Panc1 (cell line): ENCODE measurements around the gene MANEAL. TPM values are rescaled to one million over a fixed set of nuclear protein-coding genes. Genes with fewer than 3 reads are reported as not detected.

Source experiments
- ATAC-seq: fragments of 200-7000 bp; cut with Tn5 transposase; 2 replicates; pipeline ENCODE4 v1.9.1; 2020; ENCODE audit warnings: mild to moderate bottlenecking, moderate library complexity
- BruUV-seq: library from RNA; stranded (reverse); fragments of 400-500 nt; replicated peaks from 2 replicates; lab custom pipeline; 2021; lab: Mats Ljungman, UMichigan
- CTCF ChIA-PET: fragments of 300-600 bp; sonication (Branson Sonifier 250); formaldehyde crosslinking; loops from one replicate; lab custom pipeline; 2022; ENCODE audit warnings: antibody characterized with exemption; lab: Charles Lee
- POLR2A ChIA-PET: fragments of 300-600 bp; sonication (Branson Sonifier 250); formaldehyde crosslinking; loops from one replicate; lab custom pipeline; 2022; ENCODE audit warnings: antibody characterized with exemption; lab: Charles Lee
- DNase-seq: peaks from one replicate; pipeline ENCODE4 v3.0.0-alpha.2; 2010; ENCODE audit warnings: low read depth, low spot score
- H3K27ac ChIP-seq: 2 replicates; pipeline ENCODE4 v1.5.1; 2011; ENCODE audit warnings: mild to moderate bottlenecking, low read length, inconsistent platforms
- H3K27me3 ChIP-seq: fragments of 200-500 bp; sonication (Bioruptor generic); 2 replicates; pipeline ENCODE4 v1.6.0; 2014; ENCODE audit warnings: low read length, inconsistent platforms; ENCODE audit not compliant: control insufficient read depth, insufficient read depth
- H3K36me3 ChIP-seq: fragments of 200-500 bp; sonication (Bioruptor generic); 2 replicates; pipeline ENCODE4 v1.5.1; 2014; ENCODE audit warnings: inconsistent platforms, mild to moderate bottlenecking, low read length, moderate library complexity; ENCODE audit not compliant: control insufficient read depth, insufficient read depth
- H3K4me1 ChIP-seq: 2 replicates; pipeline ENCODE4 v1.5.1; 2011; ENCODE audit warnings: inconsistent platforms, mild to moderate bottlenecking, low read length, moderate library complexity; ENCODE audit not compliant: control insufficient read depth, insufficient read depth
- H3K4me3 ChIP-seq, 2 experiments: 2 replicates each; pipeline ENCODE4 v1.5.1; 2011 to 2012; ENCODE audit warnings: low read depth in 2 of 2, low read length in 2 of 2, mild to moderate bottlenecking in 2 of 2, inconsistent platforms in 1 of 2, moderate library complexity in 1 of 2
- H3K9me3 ChIP-seq: fragments of 200-500 bp; sonication (Bioruptor generic); 2 replicates; pipeline ENCODE4 v1.5.1; 2014; ENCODE audit warnings: low read depth, mild to moderate bottlenecking, inconsistent platforms, low read length, moderate library complexity; ENCODE audit not compliant: control insufficient read depth, insufficient read depth
- CTCF ChIP-seq: fragments of 450-650 bp; IDR thresholded peaks from 2 replicates; pipeline ENCODE4 v1.5.1; 2017; ENCODE audit warnings: mild to moderate bottlenecking
- POLR2AphosphoS5 ChIP-seq: IDR thresholded peaks from 2 replicates; pipeline ENCODE4 v1.6.1; 2012; ENCODE audit warnings: mild to moderate bottlenecking, low read depth, low read length, moderate library complexity
- REST ChIP-seq, 2 experiments: IDR thresholded peaks; 2 replicates each; pipeline ENCODE4 v1.6.1; 2011 to 2012; ENCODE audit warnings: low read depth in 2 of 2, control low read depth in 1 of 2, low read length in 1 of 2, mild to moderate bottlenecking in 1 of 2, moderate library complexity in 1 of 2; ENCODE audit not compliant: insufficient read depth in 1 of 2
- SIN3A ChIP-seq: IDR thresholded peaks from 2 replicates; pipeline ENCODE4 v1.6.1; 2012; ENCODE audit warnings: low read depth, mild to moderate bottlenecking, low read length, moderate library complexity, borderline replicate concordance; ENCODE audit not compliant: insufficient read depth
- TCF7L2 ChIP-seq: IDR thresholded peaks from 2 replicates; pipeline ENCODE4 v1.6.1; 2011; ENCODE audit warnings: mild to moderate bottlenecking, low read depth, low read length, inconsistent platforms
- in situ Hi-C: cut with HindIII; loops from 2 replicates; pipeline ENCODE4 v1.10.0; 2016; ENCODE audit warnings: low sequenced_read_pairs, low pct_unique_long_range_greater_than_20kb
- intact Hi-C: fragments of 100-400 bp; cut with micrococcal nuclease; formaldehyde crosslinking; loops from one replicate; pipeline ENCODE4 v1.10.0; 2022; ENCODE audit not compliant: unreplicated experiment
- total RNA-seq: library from RNA; stranded (reverse); gene quantifications from one replicate; pipeline ENCODE4 v1.2.1, GENCODE V29; 2021; ENCODE audit not compliant: unreplicated experiment

MANEAL gene
- total RNA-seq, 1 experiment from 2014 or later, result 29.7 TPM

GRCh38 chr1:37817481-37817880, 23.8 kb downstream of the MANEAL start:
- POLR2A ChIA-PET, result no interaction called here
- no TSS peak for BruUV-seq
- intact Hi-C loops (no loop called here), in situ Hi-C loops (no loop called here)
- H3K9me3 ChIP-seq, result no peaks in the 10 kb centered on the region
- H3K27ac ChIP-seq, result no peak overlapping the region
- H3K27me3 ChIP-seq, result no peaks in the 10 kb centered on the region
- no peak overlapping the region for H3K4me3 ChIP-seq
- no peaks in the 10 kb centered on the region for H3K4me1 ChIP-seq
- peaks cover 19% of the 10 kb centered on the region for H3K36me3 ChIP-seq
- ATAC-seq (no peak), DNase-seq (no peak)
- TF ChIP-seq TCF7L2, result no peak
- TF ChIP-seq REST (IDR thresholded peaks at IDR 0.05; ENCODE audit: insufficient read depth in 1 of 2, low read depth in 2 of 2, low read length in 1 of 2), result no peak
- TF ChIP-seq CTCF, result no peak
- no peak for TF ChIP-seq POLR2AphosphoS5
- no peak for TF ChIP-seq SIN3A
- CTCF ChIA-PET, result no interaction called here

- no peaks in the 10 kb centered on the region for H3K4me1 ChIP-seq
- no peak for TF ChIP-seq REST (IDR thresholded peaks at IDR 0.05; ENCODE audit: insufficient read depth in 1 of 2, low read depth in 2 of 2, low read length in 1 of 2)
- TF ChIP-seq POLR2AphosphoS5, result no peak
- TF ChIP-seq SIN3A, result no peak
- no peak for TF ChIP-seq TCF7L2
- TF ChIP-seq CTCF, result no peak
- POLR2A ChIA-PET, result no interaction called here
- no peak overlapping the region for H3K4me3 ChIP-seq
- no peaks in the 10 kb centered on the region for H3K27me3 ChIP-seq
- H3K27ac ChIP-seq, result no peak overlapping the region
- peaks cover 23% of the 10 kb centered on the region for H3K36me3 ChIP-seq
- CTCF ChIA-PET, result no interaction called here
- BruUV-seq, result no TSS peak
- DNase-seq, result no peak
- intact Hi-C loops, result no loop called here
- no peaks in the 10 kb centered on the region for H3K9me3 ChIP-seq
- ATAC-seq, result no peak
- in situ Hi-C loops, result no loop called here
Measured at GRCh38 chr1:37821481-37821880, 27.8 kb downstream of the MANEAL start.
